ENCODE measurements around the gene PFDN1. TPM values are rescaled to one million over a fixed set of nuclear protein-coding genes. Genes with fewer than 3 reads are reported as not detected.

Gene PFDN1
- total and polyA plus RNA-seq, 10 of the 15 experiments (the other 5 are each of a cell fraction or from before 2014, with no cell fraction given): 62.9 to 193 (median 102) TPM

GRCh38 chr5:140267201-140267540, 35.7 kb downstream of the PFDN1 start (continued):
- TF ChIP-seq USF2 (IDR thresholded peaks at IDR 0.05; ENCODE audit: borderline replicate concordance, low read depth, low read length): no peak
- no peak for TF ChIP-seq ZNF687 (IDR thresholded peaks at IDR 0.05)
- no peak for TF ChIP-seq MYC (IDR thresholded peaks at IDR 0.05; ENCODE audit: insufficient read depth, insufficient read length, insufficient replicate concordance, low read length, severe bottlenecking)
- no peak for TF ChIP-seq MLLT1 (IDR thresholded peaks at IDR 0.05)
- TF ChIP-seq CBFB (IDR thresholded peaks at IDR 0.05; ENCODE audit: low read depth): no peak
- no peak for TF ChIP-seq ELK1 (IDR thresholded peaks at IDR 0.05; ENCODE audit: low read depth, low read length)
- TF ChIP-seq EP300 (IDR thresholded peaks at IDR 0.05; ENCODE audit: borderline replicate concordance in 1 of 2, control insufficient read depth in 1 of 2, low read depth in 2 of 2, low read length in 2 of 2): no peak
- TF ChIP-seq ATF7 (IDR thresholded peaks at IDR 0.05; ENCODE audit: low read depth): no peak
